Heart right ventricle (tissue), 16 donors: ENCODE results near the gene PHEX. TPM values are rescaled to one million over a fixed set of nuclear protein-coding genes. Genes with fewer than 3 reads are reported as not detected.
"Not testable (repeated sequence)": the region's sequence is repeated elsewhere in the genome, so short reads cannot be mapped to it uniquely, and the experiment has no call there.

ENCODE experiments used
- ATAC-seq, 8 donors: fragments of 200-7000 bp; cut with Tn5 transposase; one replicate each; pipeline ENCODE4 v1.9.1; 2020; ENCODE audit warnings: mild to moderate bottlenecking in 8 of 8, moderate library complexity in 8 of 8, moderate number of reproducible peaks in 1 of 8
- DNase-seq, 2 donors: peaks; one replicate each; pipeline ENCODE4 v3.0.0-alpha.2; 2020
- H3K27ac ChIP-seq, 10 donors: fragments of 200-600 bp; sonication (generic) in 2 of 10; one replicate each; pipeline versions ENCODE4 v1.5.0 to v1.8.0; 2020 to 2022; ENCODE audit warnings: mild to moderate bottlenecking in 3 of 10
- H3K27me3 ChIP-seq, 7 donors: fragments of 200-600 bp; one replicate each; pipeline ENCODE4 v1.8.0; 2021 to 2022; ENCODE audit warnings: mild to moderate bottlenecking in 2 of 7
- H3K36me3 ChIP-seq, 9 donors: fragments of 200-600 bp; sonication (generic) in 1 of 9; one replicate each; pipeline versions ENCODE4 v1.5.0 to v1.8.0; 2020 to 2022; ENCODE audit warnings: mild to moderate bottlenecking in 2 of 9
- H3K4me1 ChIP-seq, 9 donors: fragments of 200-600 bp; sonication (generic) in 1 of 9; one replicate each; pipeline versions ENCODE4 v1.5.0 to v1.8.0; 2020 to 2022; ENCODE audit warnings: mild to moderate bottlenecking in 4 of 9
- H3K4me3 ChIP-seq, 10 donors: fragments of 200-600 bp; sonication (generic) in 2 of 10; one replicate each; pipeline versions ENCODE4 v1.5.0 to v1.8.0; 2020 to 2022; ENCODE audit warnings: mild to moderate bottlenecking in 7 of 10, moderate library complexity in 2 of 10
- H3K9me3 ChIP-seq, 11 donors: fragments of 200-600 bp in 10 of 11; sonication (generic) in 2 of 11; one replicate each; pipeline versions ENCODE4 v1.5.0 to v1.8.0; 2013 to 2022; ENCODE audit warnings: mild to moderate bottlenecking in 2 of 11, control low read depth in 1 of 11, moderate library complexity in 1 of 11
- CTCF ChIP-seq, 9 donors: fragments of 200-600 bp; sonication (generic) in 2 of 9; IDR thresholded peaks; one replicate each; pipeline versions ENCODE4 v1.5.0 to v1.8.0; 2021 to 2022; ENCODE audit warnings: antibody characterized with exemption in 9 of 9, mild to moderate bottlenecking in 5 of 9, moderate library complexity in 1 of 9
- WGBS, 2 donors: extraction: QIAGEN DNeasy Blood & Tissue Kit; methylation state at CpG; one replicate each; pipeline ENCODE4 v1.1.7; 2013; ENCODE audit warnings: inconsistent platforms in 1 of 2; 5-methylcytosine and 5-hydroxymethylcytosine counted together
- intact Hi-C, 10 donors: fragments of 100-400 bp; cut with DNase I; formaldehyde crosslinking; loops; one replicate each; pipeline versions ENCODE4 v1.11.1 to v1.14.2; 2022
- polyA plus RNA-seq, 2 donors: library from polyadenylated mRNA; stranded (reverse); fragments of 200-250 nt; gene quantifications; one replicate each; pipeline ENCODE4 v1.2.3, GENCODE V29; 2013
- total RNA-seq, 10 donors: library from RNA; stranded (reverse); fragmentation: NEBNext Ultra II Directional in 3 of 10; extraction: Animal tissue kit (Norgen Biotek cat#: 25700) in 3 of 10; gene quantifications; one replicate each; pipeline versions ENCODE4 v1.2.1 to v1.2.4, GENCODE V29; 2021 to 2023
- donor health status: Arrhythmogenic right ventricular cardiomyopathy.
- donor health status: ischemic (EF 13 %, LVEDD 7.1; RV severe dilation, severe dysfunction).
- donor health status: healthy with polysubstance abuse.
- donor health status: DM: no; HTN: yes; CAD: no.
- donor health status: DM: no; HTN: no; CAD: no.
- donor health status: ischemic (EF 25% LVEDD 6.9; RV normal size, moderate dysfunction).
- donor health status: ischemic (EF 25% LVEDD 5.7; RV mildly dilated, moderate dysfunction).
- donor health status: healthy.
- donor health status: DM: yes; HTN: yes; CAD: no.
- donor health status: Ischemic cardiomyopathy.
- donor health status: ischemic (EF 35%, LVEDD 5.7; RV mildly dilated, moderate dysfunction).
- donor health status: nonischemic (EF 11% LVEDD 7.7; RV severe dilation, severe dysfunction).
- donor health status: DM: yes; HTN: yes; CAD: no.
- donor health status: PGD.
- donor health status: ischemic (EF 29% LVEDD 5.4; RV normal size, mild dysfunction).
- donor health status: nonischemic (EF 23%, LVEDD 6.1; RV moderate dilation, normal function).

Gene PHEX
- total and polyA plus RNA-seq, 12 donors, result 0.01 to 0.36 (median 0.18) TPM; not detected in 3

GRCh38 chrX:22278375-22278774 lies 246.2 kb downstream of the PHEX start:
- Histone ChIP-seq H3K9me3 (peaks cover 0 to 6% (median 0%) of the 10 kb centered on the region in 11 donors), H3K27me3 (no peaks in the 10 kb centered on the region), H3K4me3 (no peak overlapping the region), H3K4me1 (no peaks in the 10 kb centered on the region), H3K27ac (no peak overlapping the region), H3K36me3 (no peaks in the 10 kb centered on the region)
- TF ChIP-seq CTCF (IDR thresholded peaks at IDR 0.05), result no peak
- ATAC-seq (no peak), DNase-seq (no peak)
- intact Hi-C loops, result no loop called here
- WGBS, 2 donors, result 36 to 40% methylated on average over 3 of the region's 3 CpGs

- DNase-seq, H3K4me1 ChIP-seq: not testable (repeated sequence)
- 93% methylated on average over 3 of the region's 3 CpGs for WGBS, 2 donors
These were observed 257.1 kb downstream of the PHEX start for GRCh38 chrX:22289209-22289608.

GRCh38 chrX:22296871-22297270 lies 264.7 kb downstream of the PHEX start:
- DNase-seq (no peak), ATAC-seq (no peak)
- Histone ChIP-seq H3K36me3 (no peaks in the 10 kb centered on the region), H3K27ac (no peak overlapping the region), H3K9me3 (no peaks in the 10 kb centered on the region), H3K27me3 (no peaks in the 10 kb centered on the region), H3K4me3 (no peak overlapping the region), H3K4me1 (peaks cover 0 to 12% (median 0%) of the 10 kb centered on the region in 9 donors)
- 84 to 92% methylated on average over 2 of the region's 2 CpGs for WGBS, 2 donors
- no peak for TF ChIP-seq CTCF (IDR thresholded peaks at IDR 0.05)
- intact Hi-C loops, result no loop called here

More at GRCh38 chrX:22289209-22289608, 257.1 kb downstream of the PHEX start:
- H3K36me3 ChIP-seq, ATAC-seq, intact Hi-C loops, H3K27ac ChIP-seq, H3K9me3 ChIP-seq, H3K4me3 ChIP-seq, H3K27me3 ChIP-seq: not testable (repeated sequence)

GRCh38 chrX:22300130-22300529 lies 268.0 kb downstream of the PHEX start:
- H3K4me1 ChIP-seq, result peaks cover 0 to 12% (median 0%) of the 10 kb centered on the region in 9 donors

More at GRCh38 chrX:22300130-22300529, 268.0 kb downstream of the PHEX start:
- TF ChIP-seq CTCF (IDR thresholded peaks at IDR 0.05), result no peak
- 5 to 6% methylated on average over 2 of the region's 2 CpGs for WGBS, 2 donors
- ATAC-seq (peak; percentile 69 to 100 (median 96)), DNase-seq (peak in 1 of 2 donors; percentile 16)
- Histone ChIP-seq H3K27ac (peak overlapping the region in 6 of 10 donors; percentile 17 to 74 (median 56)), H3K27me3 (no peaks in the 10 kb centered on the region), H3K36me3 (no peaks in the 10 kb centered on the region), H3K4me3 (no peak overlapping the region), H3K9me3 (no peaks in the 10 kb centered on the region)
- intact Hi-C loops, result no loop called here

Other genes starting within 250 kb of the PHEX start
- gene MBTPS2, start 192.7 kb upstream of the PHEX start, total RNA-seq, result 10 to 100 TPM; 10.6 to 14.2 (median 12.8) TPM
- gene MBTPS2, start 192.7 kb upstream of the PHEX start, polyA plus RNA-seq, result 1 to 10 TPM; 2.0 to 4.2 TPM
- 1 to 10 TPM in 2 of 10 donors, under 1 TPM in 8; 0.41 to 1.2 (median 0.72) TPM for gene YY2, start 176.3 kb upstream of the PHEX start, total RNA-seq
- 1 to 10 TPM in 1 of 2 donors, under 1 TPM in 1; 0.61 to 1.4 TPM for gene YY2, start 176.3 kb upstream of the PHEX start, polyA plus RNA-seq
- 10 to 100 TPM; 44.0 to 70.9 (median 53.5) TPM for gene SMS, start 91.6 kb upstream of the PHEX start, total RNA-seq
- gene SMS, start 91.6 kb upstream of the PHEX start, polyA plus RNA-seq, result 10 to 100 TPM; 22.3 to 65.4 TPM
- gene CBLL2, start 240.6 kb downstream of the PHEX start, total RNA-seq, result not detected
- not detected for gene CBLL2, start 240.6 kb downstream of the PHEX start, polyA plus RNA-seq